Suppressor macrophage (primary cell): ENCODE data around the gene WASF2.

ENCODE experiments used
- DNase-seq, 4 experiments: peaks; one replicate each; pipeline ENCODE4 v3.0.0-alpha.2; 2020 to 2022

Gene WASF2

DNA sequence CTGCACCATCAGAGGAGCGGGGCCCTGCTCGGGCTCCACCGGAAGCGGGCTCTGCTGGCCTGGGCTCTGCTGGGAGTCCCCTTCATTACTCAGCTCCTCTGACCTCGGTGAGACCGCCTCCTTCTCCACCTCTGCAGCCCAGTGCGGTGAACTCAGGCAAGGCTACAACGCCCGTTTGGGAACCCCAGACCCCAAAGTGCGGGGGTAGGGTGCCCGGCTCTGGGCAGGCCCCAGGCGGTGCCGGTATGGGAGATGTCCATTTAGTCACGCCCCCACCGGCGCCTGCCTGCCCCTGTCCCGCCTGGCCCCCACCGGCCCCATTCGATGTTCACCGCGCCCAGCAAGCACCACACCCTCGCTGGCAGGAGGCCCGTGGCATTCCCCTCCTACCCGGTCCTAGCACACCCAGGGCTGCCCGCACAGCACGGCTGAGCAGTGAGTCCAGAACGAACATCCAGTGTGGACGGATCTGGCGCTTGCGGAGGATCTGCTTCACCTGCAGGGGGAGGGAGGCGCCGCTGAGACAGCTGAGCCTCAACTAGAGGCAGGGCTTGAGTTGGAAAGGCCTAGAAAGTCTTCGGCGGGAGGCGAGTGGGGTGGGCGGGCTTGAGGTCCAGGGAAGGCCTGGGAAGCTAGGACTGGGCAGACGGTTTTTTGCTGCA is 133.2 kb downstream of the WASF2 start:
- DNase-seq, result no peak

DNA sequence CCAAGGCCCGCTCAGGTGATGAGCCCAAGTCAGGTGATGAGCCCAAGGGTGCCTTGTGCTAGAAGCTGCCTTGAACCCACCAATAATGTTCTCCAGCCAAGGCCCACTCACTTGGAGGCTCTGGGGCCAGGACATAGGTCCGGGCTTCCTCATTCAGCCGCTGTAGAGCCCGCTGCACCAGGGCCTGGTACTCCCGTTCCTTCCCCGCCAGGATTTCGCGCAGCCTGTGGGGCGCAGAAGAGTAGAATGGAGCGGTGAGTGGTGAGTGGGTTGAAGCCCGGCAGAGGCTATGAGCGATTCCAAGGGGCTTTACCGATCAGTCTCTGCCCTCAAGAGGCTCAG is 133.7 kb downstream of the WASF2 start:
- peak in 1 of 4 experiments; percentile 26 for DNase-seq

DNA sequence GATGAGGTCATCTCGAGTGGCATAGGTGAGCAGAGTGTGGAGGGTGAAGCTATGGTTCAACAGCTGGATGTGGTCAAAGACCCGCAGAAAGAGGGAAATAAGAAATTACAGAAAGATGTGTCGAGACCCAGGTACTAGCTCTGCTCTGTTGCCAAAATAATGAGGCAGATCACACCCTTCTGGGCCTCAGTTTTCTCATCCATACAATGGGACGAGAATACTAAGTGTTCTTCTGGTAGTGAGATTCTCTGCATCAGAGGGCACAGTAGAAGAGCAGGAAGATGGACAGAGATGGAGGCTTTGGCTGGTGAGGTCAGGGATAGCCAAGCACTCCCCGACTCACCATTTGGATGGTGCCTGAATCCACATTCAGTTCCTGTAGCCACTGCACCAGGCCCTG is 134.3 kb downstream of the WASF2 start:
- no peak for DNase-seq
